K562 (cell line): Measurements from ENCODE around the gene IFNG-AS1. TPM values are rescaled to one million over a fixed set of nuclear protein-coding genes. Genes with fewer than 3 reads are reported as not detected.
A peak's percentile ranks its signal among the peaks of the same experiment; 100 is the strongest.

Experiments
- ATAC-seq: fragments of 200-7000 bp; cut with Tn5 transposase; 3 replicates; pipeline ENCODE4 v1.9.1; 2020; ENCODE audit warnings: moderate library complexity
- BruUV-seq: library from RNA; stranded (reverse); fragments of 400-500 nt; replicated peaks from 2 replicates; lab custom pipeline; 2021; lab: Mats Ljungman, UMichigan
- CTCF ChIA-PET: fragments of 300-600 bp; formaldehyde crosslinking; extraction: SDS; loops from one replicate; lab custom pipeline; 2021; ENCODE audit warnings: low intra/inter-chr PET ratio; lab: Yijun Ruan, JAX
- POLR2A ChIA-PET: fragments of 300-600, 350-650 bp; sonication (Branson Sonifier 250); formaldehyde crosslinking; extraction: SDS; loops from one replicate; lab custom pipeline; 2021; ENCODE audit warnings: antibody characterized with exemption, inconsistent platforms; lab: Yijun Ruan, JAX
- DNase-seq, 4 experiments: peaks; one replicate each; pipeline versions ENCODE4 v3.0.0 to v3.0.0-alpha.2; 2011 to 2018; ENCODE audit warnings: low spot score in 3 of 4, mixed read lengths in 3 of 4; ENCODE audit errors: extremely low read depth in 1 of 4
- FAIRE-seq: peaks from 2 replicates; lab custom pipeline; 2011; peaks lifted over from hg19 to GRCh38; lab: Jason Lieb, UNC
- H2AFZ ChIP-seq: 2 replicates; pipeline ENCODE4 v1.6.0; 2011; ENCODE audit warnings: low read depth, low read length, control low read depth, inconsistent platforms
- H3K27ac ChIP-seq: fragments of 200-600 bp; 3 replicates; pipeline ENCODE4 v1.8.0; 2011; ENCODE audit warnings: low read depth, mild to moderate bottlenecking, control low read depth, inconsistent platforms, low read length, moderate library complexity, mixed read lengths; ENCODE audit errors: extremely low read depth
- H3K27me3 ChIP-seq, 2 experiments: fragments of 300-600 bp in 1 of 2; 2 replicates in 1 of 2; 3 replicates in 1 of 2; pipeline versions ENCODE4 v1.6.0 to v1.8.0; 2011; ENCODE audit warnings: inconsistent platforms in 2 of 2, low read length in 2 of 2, mild to moderate bottlenecking in 1 of 2, mixed read lengths in 1 of 2, moderate library complexity in 1 of 2; ENCODE audit not compliant: control insufficient read depth in 2 of 2, insufficient read depth in 2 of 2
- H3K36me3 ChIP-seq: fragments of 300-600 bp; 3 replicates; pipeline ENCODE4 v1.8.0; 2011; ENCODE audit warnings: mild to moderate bottlenecking, low read length, inconsistent platforms; ENCODE audit not compliant: control insufficient read depth, insufficient read depth
- H3K4me1 ChIP-seq, 2 experiments: fragments of 200-600 bp in 1 of 2; replicated peaks in 1 of 2; 2 replicates in 1 of 2; 3 replicates in 1 of 2; pipeline versions ENCODE4 v1.5.1 to v1.8.0; 2011; ENCODE audit warnings: inconsistent platforms in 2 of 2, low read length in 2 of 2, mild to moderate bottlenecking in 1 of 2, mixed read lengths in 1 of 2, moderate library complexity in 1 of 2; ENCODE audit not compliant: control insufficient read depth in 2 of 2, insufficient read depth in 2 of 2
- H3K4me2 ChIP-seq: 2 replicates; pipeline ENCODE4 v1.6.1; 2011; ENCODE audit warnings: low read length, control low read depth, inconsistent platforms, mixed read lengths; ENCODE audit not compliant: insufficient read depth
- H3K4me3 ChIP-seq: fragments of 200-600 bp; sonication (generic), shearing (Covaris generic); 2 replicates; pipeline ENCODE4 v1.5.1; 2016; ENCODE audit warnings: control low read depth, inconsistent platforms
- H3K79me2 ChIP-seq: fragments of 200-600 bp; 3 replicates; pipeline ENCODE4 v1.8.0; 2011; ENCODE audit warnings: low read length, inconsistent platforms; ENCODE audit not compliant: control insufficient read depth, insufficient read depth
- H3K9ac ChIP-seq, 2 experiments: 2 replicates each; pipeline versions ENCODE4 v1.6.0 to v1.6.1; 2011; ENCODE audit warnings: low read depth in 2 of 2, low read length in 2 of 2, control low read depth in 1 of 2, inconsistent platforms in 1 of 2, mild to moderate bottlenecking in 1 of 2, mixed read lengths in 1 of 2; ENCODE audit not compliant: insufficient read depth in 1 of 2
- H3K9me1 ChIP-seq: one replicate; pipeline ENCODE4 v1.6.0; 2011; ENCODE audit warnings: inconsistent platforms, mild to moderate bottlenecking, low read length, moderate library complexity; ENCODE audit not compliant: control insufficient read depth, insufficient read depth
- H3K9me3 ChIP-seq: replicated peaks from 2 replicates; pipeline ENCODE4 v1.5.1; 2011; ENCODE audit warnings: low read depth, low read length, inconsistent platforms; ENCODE audit not compliant: control insufficient read depth, insufficient read depth
- H4K20me1 ChIP-seq: replicated peaks from 2 replicates; pipeline ENCODE4 v1.6.1; 2011; ENCODE audit warnings: low read length, inconsistent platforms, mixed read lengths; ENCODE audit not compliant: control insufficient read depth, insufficient read depth
- CTCF ChIP-seq, 3 experiments: IDR thresholded peaks in 2 of 3; conservative IDR thresholded peaks in 1 of 3; 2 replicates each; pipeline ENCODE4 v1.5.1; 2011 to 2012; ENCODE audit warnings: low read length in 3 of 3, mild to moderate bottlenecking in 3 of 3, control low read depth in 2 of 3, improper control_type of control experiment in 1 of 3, inconsistent platforms in 1 of 3, low read depth in 1 of 3, mixed read lengths in 1 of 3, moderate library complexity in 1 of 3; ENCODE audit not compliant: insufficient read depth in 2 of 3
- REST ChIP-seq, 2 experiments: fragments of 450-650 bp; formaldehyde crosslinking in 1 of 2; IDR thresholded peaks; 2 replicates each; pipeline versions ENCODE4 v1.4.0 to v1.6.1; 2014 to 2020; ENCODE audit warnings: mild to moderate bottlenecking in 2 of 2, borderline replicate concordance in 1 of 2, low read depth in 1 of 2
- TCF3 ChIP-seq: sonication (generic); formaldehyde crosslinking; IDR thresholded peaks from 2 replicates; pipeline ENCODE4 v1.4.0; 2020; ENCODE audit warnings: mild to moderate bottlenecking, missing genetic modification reagents
- THRA ChIP-seq: fragments of 450-650 bp; IDR thresholded peaks from 2 replicates; pipeline ENCODE4 v1.6.1; 2017; ENCODE audit warnings: mild to moderate bottlenecking, moderate library complexity
- ZNF507 ChIP-seq: conservative IDR thresholded peaks from 2 replicates; pipeline ENCODE4 v1.6.1; 2017; ENCODE audit warnings: missing genetic modification characterization, missing compliant biosample characterization
- WGBS: fragments of 100-300 bp; shearing (Covaris generic); methylation state at CpG from one replicate; pipeline ENCODE4 v1.1.6; 2016; ENCODE audit warnings: low coverage, mixed read lengths; ENCODE audit not compliant: insufficient coverage; ENCODE audit errors: missing lambda C conversion rate; 5-methylcytosine and 5-hydroxymethylcytosine counted together
- in situ Hi-C: fragments of 300-500 bp; cut with MboI; formaldehyde crosslinking; loops from 4 replicates; pipeline ENCODE4 v1.15.0; 2018; ENCODE audit warnings: inconsistent platforms, mixed read lengths
- intact Hi-C: fragments of 100-400 bp; cut with micrococcal nuclease; formaldehyde crosslinking; loops from 2 replicates; pipeline ENCODE4 v1.14.2; 2022
- polyA plus RNA-seq, 8 experiments: library from polyadenylated mRNA; depleted of rRNA in 4 of 8; stranded (reverse) in 5 of 8; unstranded in 3 of 8; fragments of >200 nt; fragmentation: Nextera tagmentation in 2 of 8; fragmentation: Illumina TruSeq in 1 of 8; extraction: Ambion mirVana in 2 of 8; extraction: Trizol in 1 of 8; gene quantifications; 2 replicates each; pipeline versions ENCODE4 v1.2.1 to v1.2.3, GENCODE V29; 2011 to 2014; ENCODE audit warnings: inconsistent platforms in 1 of 8, missing spikeins in 1 of 8
- total RNA-seq, 7 experiments: library from RNA; depleted of rRNA in 6 of 7; stranded (reverse); fragments of >200 nt in 6 of 7; fragmentation: Illumina TruSeq in 2 of 7; extraction: Trizol in 2 of 7; gene quantifications; 2 replicates each; pipeline versions ENCODE4 v1.2.1 to v1.2.3, GENCODE V29; 2011 to 2021; ENCODE audit warnings: low replicate concordance in 1 of 7

Gene IFNG-AS1
- total and polyA plus RNA-seq, 9 of the 15 experiments (the other 6 are each of a cell fraction or from before 2014, with no cell fraction given), result not detected

- no peaks in the 10 kb centered on the region for H3K9me1 ChIP-seq
- no peak overlapping the region for H3K9ac ChIP-seq
- H3K9me3 ChIP-seq, result no peaks in the 10 kb centered on the region
- H2AFZ ChIP-seq, result no peak overlapping the region
- H3K4me1 ChIP-seq, result no peaks in the 10 kb centered on the region
- ATAC-seq, result peak; percentile 57
- BruUV-seq, result no TSS peak
- DNase-seq, result peak in 3 of 4 experiments; percentile 10 to 29 (median 11)
- H3K4me2 ChIP-seq, result no peak overlapping the region
- no peak overlapping the region for H3K4me3 ChIP-seq
- intact Hi-C loops, result loop anchor here (5.0 kb wide), 1 partner anchor 156 kb away; the partner anchor contains the start of gene IFNG
- peak; percentile 66 for FAIRE-seq
- no peak overlapping the region for H3K27ac ChIP-seq
- no peaks in the 10 kb centered on the region for H3K36me3 ChIP-seq
- WGBS, result 3% methylated on average over 11 of the region's 11 CpGs
- ChIA-PET POLR2A (no interaction called here), CTCF (interaction anchor here (0.6 to 1.7 kb wide), 2 partner anchors 66 to 157 kb away, joined by 6 to 7 read pairs; no protein-coding TSS in a partner anchor)
- H3K27me3 ChIP-seq, result no peaks in the 10 kb centered on the region
- no peaks in the 10 kb centered on the region for H4K20me1 ChIP-seq
- no peaks in the 10 kb centered on the region for H3K79me2 ChIP-seq
- in situ Hi-C loops, result no loop called here
- TF ChIP-seq TCF3 (CRISPR knock-in tag) (no peak), ZNF507 (tag) (0 out of 2 replicates have a peak, but pooled peaks have one; percentile 29), CTCF (IDR thresholded peaks at IDR 0.05 in 2 of 3, conservative IDR thresholded peaks at IDR 0.05 in 1 of 3; ENCODE audit: insufficient read depth in 2 of 3, low read depth in 1 of 3, low read length in 3 of 3) (peak; percentile 31 to 58 (median 42); a peak in 5 of 6 replicates), THRA (no peak), REST (IDR thresholded peaks at IDR 0.05; ENCODE audit: borderline replicate concordance) (peak; percentile 54), REST (CRISPR knock-in tag; IDR thresholded peaks at IDR 0.05; ENCODE audit: low read depth) (no peak)
Measured at GRCh38 chr12:68001486-68002466, 12.5 kb downstream of the IFNG-AS1 start.
